ENCODE measurements around the gene TAS1R1.

- no peak for TF ChIP-seq CTCF (IDR thresholded peaks at IDR 0.05)
- no peak for TF ChIP-seq POLR2A (IDR thresholded peaks at IDR 0.05)
- no peak for TF ChIP-seq POLR2AphosphoS5 (IDR thresholded peaks at IDR 0.05)
These were observed 38.7 kb downstream of the TAS1R1 start for GRCh38 chr1:6593810-6594209.

Data from breast epithelium (tissue), 3 donors.